Measurements from ENCODE around the gene USB1.

Gene USB1

DNA sequence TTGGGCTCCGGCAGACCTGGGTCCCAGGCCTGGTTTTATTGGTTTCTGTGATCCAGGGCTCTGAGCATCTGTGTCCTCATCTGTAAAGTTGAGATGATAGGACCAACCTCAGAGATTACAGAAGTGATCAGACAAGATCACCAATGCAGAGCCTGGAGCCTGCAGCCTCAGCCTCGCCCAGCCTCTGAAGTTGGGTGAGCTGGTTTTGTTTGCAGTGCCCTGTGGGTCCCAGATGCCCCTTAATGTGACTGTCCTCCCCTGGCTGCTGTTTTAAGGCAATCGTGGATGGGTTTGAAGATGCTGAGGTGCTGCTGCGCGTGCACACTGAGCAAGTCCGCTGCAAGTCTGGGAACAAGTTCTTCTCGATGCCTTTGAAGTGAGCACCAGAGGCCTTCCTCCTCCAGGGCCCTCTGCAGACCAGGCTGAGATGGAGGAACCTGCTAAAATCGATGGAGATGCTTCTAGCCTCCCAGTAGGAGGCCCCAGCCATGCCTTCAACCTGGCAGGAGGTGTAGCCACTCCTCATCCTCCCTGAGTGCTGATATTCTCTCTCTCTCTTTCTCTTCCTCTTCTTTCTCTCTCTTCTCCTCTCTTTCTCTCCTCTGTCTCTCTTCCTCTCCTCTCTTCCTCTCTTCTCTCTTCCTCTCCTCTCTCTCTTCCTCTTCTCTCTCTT lies 18.8 kb downstream of the USB1 start:
- no peak overlapping the region for H3K4me3 Mint-ChIP-seq
- no peak for DNase-seq
- no peaks in the 10 kb centered on the region for H3K36me3 Mint-ChIP-seq (ENCODE audit: low read depth)
- H3K9me3 Mint-ChIP-seq = no peaks in the 10 kb centered on the region
- TF ChIP-seq, protein P1, sequence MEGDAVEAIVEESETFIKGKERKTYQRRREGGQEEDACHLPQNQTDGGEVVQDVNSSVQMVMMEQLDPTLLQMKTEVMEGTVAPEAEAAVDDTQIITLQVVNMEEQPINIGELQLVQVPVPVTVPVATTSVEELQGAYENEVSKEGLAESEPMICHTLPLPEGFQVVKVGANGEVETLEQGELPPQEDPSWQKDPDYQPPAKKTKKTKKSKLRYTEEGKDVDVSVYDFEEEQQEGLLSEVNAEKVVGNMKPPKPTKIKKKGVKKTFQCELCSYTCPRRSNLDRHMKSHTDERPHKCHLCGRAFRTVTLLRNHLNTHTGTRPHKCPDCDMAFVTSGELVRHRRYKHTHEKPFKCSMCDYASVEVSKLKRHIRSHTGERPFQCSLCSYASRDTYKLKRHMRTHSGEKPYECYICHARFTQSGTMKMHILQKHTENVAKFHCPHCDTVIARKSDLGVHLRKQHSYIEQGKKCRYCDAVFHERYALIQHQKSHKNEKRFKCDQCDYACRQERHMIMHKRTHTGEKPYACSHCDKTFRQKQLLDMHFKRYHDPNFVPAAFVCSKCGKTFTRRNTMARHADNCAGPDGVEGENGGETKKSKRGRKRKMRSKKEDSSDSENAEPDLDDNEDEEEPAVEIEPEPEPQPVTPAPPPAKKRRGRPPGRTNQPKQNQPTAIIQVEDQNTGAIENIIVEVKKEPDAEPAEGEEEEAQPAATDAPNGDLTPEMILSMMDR (IDR thresholded peaks at IDR 0.05) = no peak
- peaks cover 27% of the 10 kb centered on the region for H3K4me1 Mint-ChIP-seq
- H3K27me3 Mint-ChIP-seq (ENCODE audit: low read depth, poor library complexity) = peaks cover 27% of the 10 kb centered on the region
- H3K27ac Mint-ChIP-seq = no peak overlapping the region

DNA sequence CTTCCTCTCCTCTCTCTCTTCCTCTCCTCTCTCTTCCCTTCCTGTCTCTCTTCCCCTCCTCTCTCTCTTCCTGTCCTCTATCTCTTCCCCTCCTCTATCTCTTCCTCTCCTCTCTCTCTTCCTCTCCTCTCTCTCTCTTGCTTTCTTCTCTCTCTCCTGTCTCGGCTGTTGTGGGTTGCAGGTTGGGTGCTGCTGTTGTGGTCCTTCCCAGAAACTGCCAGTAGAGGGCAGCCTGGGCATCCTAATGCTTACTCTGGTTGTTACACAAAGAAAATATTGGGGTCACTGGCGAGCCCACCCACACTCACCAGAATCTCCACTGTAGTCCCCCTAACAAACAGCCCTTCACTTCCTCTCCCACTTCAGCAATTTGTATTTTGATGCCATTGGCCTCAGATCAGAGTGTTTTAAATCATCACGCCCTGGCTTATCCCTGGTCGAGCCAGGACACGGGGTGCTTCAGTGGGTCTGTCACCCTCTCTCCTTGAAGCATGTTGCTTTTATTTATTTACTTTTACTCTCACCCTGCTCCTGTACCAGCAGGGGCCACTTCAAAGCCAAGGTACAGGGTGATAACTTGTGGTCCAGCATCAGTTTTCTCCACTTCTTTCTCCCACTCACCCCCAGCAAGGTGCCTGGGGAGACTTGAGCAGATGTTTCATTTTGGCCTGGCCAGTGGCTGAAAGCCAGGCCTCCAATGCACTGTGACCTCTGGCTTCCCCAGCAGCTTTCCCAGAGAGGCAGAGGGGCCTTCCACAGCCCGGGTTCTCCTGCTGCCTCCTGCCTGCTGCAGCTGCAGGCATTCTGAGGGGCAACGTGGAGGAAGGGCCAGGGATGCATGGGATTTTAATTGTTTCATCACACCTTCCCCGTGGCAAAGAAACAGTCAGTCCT lies 19.7 kb downstream of the USB1 start:
- Mint-ChIP-seq H3K36me3 (ENCODE audit: low read depth) (no peaks in the 10 kb centered on the region), H3K4me3 (no peak overlapping the region), H3K4me1 (peaks cover 29% of the 10 kb centered on the region), H3K27me3 (ENCODE audit: low read depth, poor library complexity) (peaks cover 32% of the 10 kb centered on the region), H3K9me3 (no peaks in the 10 kb centered on the region), H3K27ac (no peak overlapping the region)
- peak; percentile 80 for DNase-seq
- TF ChIP-seq, protein P1 (IDR thresholded peaks at IDR 0.05) = peak; percentile 71

DNA sequence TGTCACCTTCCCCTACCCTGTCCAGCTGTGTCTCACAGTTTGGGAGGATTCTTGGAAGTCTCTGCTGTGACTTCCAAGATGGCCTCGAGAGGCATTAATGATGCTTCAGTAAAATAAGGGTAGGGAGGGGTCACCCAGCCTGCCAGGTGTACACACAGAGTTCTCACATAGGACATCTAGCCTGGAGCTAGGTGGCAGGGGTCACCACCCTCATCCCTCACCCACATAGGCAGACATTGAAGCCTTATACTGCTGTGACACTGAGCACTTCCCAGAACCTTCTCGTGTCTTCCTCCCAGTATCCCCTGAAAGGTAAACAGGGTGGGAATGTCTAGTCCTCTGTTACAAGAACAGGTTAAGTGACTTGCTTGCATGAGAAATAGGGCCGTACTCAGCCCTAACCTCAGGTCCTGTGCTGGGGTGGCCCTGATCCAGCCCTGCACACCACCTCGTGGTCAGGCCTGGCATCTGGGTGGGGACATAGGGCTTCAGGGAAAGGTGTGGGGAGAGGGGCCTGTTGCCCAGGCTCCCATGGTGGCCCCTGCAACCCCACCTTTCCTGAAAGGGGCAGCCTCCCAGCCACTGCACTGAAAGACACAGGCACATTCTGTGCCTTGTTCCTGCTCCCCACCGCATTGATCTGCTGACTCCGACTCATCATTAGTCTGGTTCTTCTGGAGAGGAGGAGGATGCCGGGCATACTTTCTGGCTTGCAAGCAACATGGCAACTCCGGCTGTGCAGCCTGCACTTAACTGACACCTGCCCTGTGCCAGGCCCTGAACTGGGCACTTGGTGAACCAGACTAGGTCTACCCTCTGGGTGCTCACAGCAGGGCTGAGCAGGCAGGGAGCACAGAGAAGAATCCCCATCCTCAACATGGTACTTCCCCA lies 20.7 kb downstream of the USB1 start:
- no peak overlapping the region for H3K27ac Mint-ChIP-seq
- H3K36me3 Mint-ChIP-seq (ENCODE audit: low read depth) = no peaks in the 10 kb centered on the region
- no peaks in the 10 kb centered on the region for H3K9me3 Mint-ChIP-seq
- peaks cover 32% of the 10 kb centered on the region for H3K27me3 Mint-ChIP-seq (ENCODE audit: low read depth, poor library complexity)
- H3K4me1 Mint-ChIP-seq = peaks cover 29% of the 10 kb centered on the region
- DNase-seq = no peak
- TF ChIP-seq, protein P1 (IDR thresholded peaks at IDR 0.05) = no peak
- H3K4me3 Mint-ChIP-seq = no peak overlapping the region

GRCh38 chr16:58022601-58023371 lies 21.6 kb downstream of the USB1 start:
- H3K36me3 Mint-ChIP-seq (ENCODE audit: low read depth) = no peaks in the 10 kb centered on the region
- DNase-seq = no peak
- peaks cover 31% of the 10 kb centered on the region for H3K4me1 Mint-ChIP-seq
- no peaks in the 10 kb centered on the region for H3K9me3 Mint-ChIP-seq
- TF ChIP-seq, protein P1 (IDR thresholded peaks at IDR 0.05) = no peak
- H3K27me3 Mint-ChIP-seq (ENCODE audit: low read depth, poor library complexity) = peaks cover 38% of the 10 kb centered on the region
- H3K27ac Mint-ChIP-seq = no peak overlapping the region
- no peak overlapping the region for H3K4me3 Mint-ChIP-seq

All from nephron progenitor cell (in vitro differentiated cells).